HEK293 (cell line): ENCODE measurements around the gene GMCL1.

Experiments used
- BCL11A ChIP-seq: fragments of 450-650 bp; formaldehyde crosslinking; IDR thresholded peaks from 2 replicates; pipeline ENCODE4 v1.5.1; 2016; ENCODE audit warnings: low read depth, missing biosample characterization, missing genetic modification characterization
- REPIN1 ChIP-seq: fragments of 450-650 bp; formaldehyde crosslinking; IDR thresholded peaks from 2 replicates; pipeline ENCODE4 v1.5.1; 2017; ENCODE audit warnings: missing biosample characterization, missing genetic modification characterization, low read depth
- ZEB2 ChIP-seq: fragments of 450-650 bp; formaldehyde crosslinking; IDR thresholded peaks from 2 replicates; pipeline ENCODE4 v1.5.1; 2016; ENCODE audit warnings: missing biosample characterization, missing genetic modification characterization
- ZFP3 ChIP-seq: fragments of 450-650 bp; formaldehyde crosslinking; IDR thresholded peaks from 2 replicates; pipeline ENCODE4 v1.5.1; 2016; ENCODE audit warnings: low read depth, missing biosample characterization, missing genetic modification characterization
- ZNF549 ChIP-seq: fragments of 450-650 bp; IDR thresholded peaks from 2 replicates; pipeline ENCODE4 v1.5.1; 2018; ENCODE audit warnings: missing biosample characterization, missing genetic modification characterization, mild to moderate bottlenecking, inconsistent platforms, moderate library complexity
- ZNF660 ChIP-seq: fragments of 450-650 bp; IDR thresholded peaks from 2 replicates; pipeline ENCODE4 v1.5.1; 2018; ENCODE audit warnings: missing biosample characterization, mild to moderate bottlenecking, missing genetic modification characterization
- ZNF792 ChIP-seq: fragments of 450-650 bp; formaldehyde crosslinking; IDR thresholded peaks from 2 replicates; pipeline ENCODE4 v1.5.1; 2016; ENCODE audit warnings: missing biosample characterization, missing genetic modification characterization
- TF ChIP-seq, protein P1 (sequence below): fragments of 450-650 bp; formaldehyde crosslinking; IDR thresholded peaks from 2 replicates; pipeline ENCODE4 v1.5.1; 2016; ENCODE audit warnings: missing biosample characterization, missing genetic modification characterization
- TF ChIP-seq, protein P2 (sequence below): fragments of 450-650 bp; formaldehyde crosslinking; IDR thresholded peaks from 2 replicates; pipeline ENCODE4 v1.5.1; 2016; ENCODE audit warnings: missing biosample characterization, missing genetic modification characterization, low read depth

DNA sequence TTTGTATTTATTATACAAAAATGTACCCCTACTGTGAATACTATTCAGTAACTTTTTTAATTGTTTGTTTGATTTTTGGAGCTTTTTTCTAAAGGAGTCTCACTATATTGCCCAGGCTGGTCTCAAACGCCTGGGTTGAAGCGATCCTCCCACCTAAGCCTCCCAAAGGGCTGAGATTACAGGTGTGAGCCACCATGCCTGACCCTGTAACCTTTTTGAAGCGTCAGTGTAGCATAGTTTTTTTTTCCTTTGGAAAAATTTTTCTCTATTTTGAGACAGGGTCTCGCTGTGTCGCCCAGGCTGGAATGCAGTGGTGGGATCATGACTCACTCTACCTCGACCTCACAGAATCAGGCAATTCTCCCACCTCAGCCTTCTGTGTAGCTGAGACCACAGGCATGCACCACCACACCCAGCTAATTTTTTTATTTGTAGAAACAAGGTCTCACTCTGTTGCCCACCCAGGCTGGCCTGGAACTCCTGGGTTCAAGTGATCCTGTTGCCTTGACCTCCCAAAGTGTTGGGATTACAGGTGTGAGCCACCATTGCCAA, 2.0 kb downstream of the GMCL1 start:
- TF ChIP-seq BCL11A (no peak), ZNF549 (no peak), ZEB2 (no peak), ZNF660 (tag by site-specific recombination) (no peak), ZFP3 (no peak), ZNF792 (tag by site-specific recombination) (no peak), REPIN1 (tag by site-specific recombination) (no peak)
- TF ChIP-seq, protein P1, sequence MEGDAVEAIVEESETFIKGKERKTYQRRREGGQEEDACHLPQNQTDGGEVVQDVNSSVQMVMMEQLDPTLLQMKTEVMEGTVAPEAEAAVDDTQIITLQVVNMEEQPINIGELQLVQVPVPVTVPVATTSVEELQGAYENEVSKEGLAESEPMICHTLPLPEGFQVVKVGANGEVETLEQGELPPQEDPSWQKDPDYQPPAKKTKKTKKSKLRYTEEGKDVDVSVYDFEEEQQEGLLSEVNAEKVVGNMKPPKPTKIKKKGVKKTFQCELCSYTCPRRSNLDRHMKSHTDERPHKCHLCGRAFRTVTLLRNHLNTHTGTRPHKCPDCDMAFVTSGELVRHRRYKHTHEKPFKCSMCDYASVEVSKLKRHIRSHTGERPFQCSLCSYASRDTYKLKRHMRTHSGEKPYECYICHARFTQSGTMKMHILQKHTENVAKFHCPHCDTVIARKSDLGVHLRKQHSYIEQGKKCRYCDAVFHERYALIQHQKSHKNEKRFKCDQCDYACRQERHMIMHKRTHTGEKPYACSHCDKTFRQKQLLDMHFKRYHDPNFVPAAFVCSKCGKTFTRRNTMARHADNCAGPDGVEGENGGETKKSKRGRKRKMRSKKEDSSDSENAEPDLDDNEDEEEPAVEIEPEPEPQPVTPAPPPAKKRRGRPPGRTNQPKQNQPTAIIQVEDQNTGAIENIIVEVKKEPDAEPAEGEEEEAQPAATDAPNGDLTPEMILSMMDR = no peak
- TF ChIP-seq, protein P2, sequence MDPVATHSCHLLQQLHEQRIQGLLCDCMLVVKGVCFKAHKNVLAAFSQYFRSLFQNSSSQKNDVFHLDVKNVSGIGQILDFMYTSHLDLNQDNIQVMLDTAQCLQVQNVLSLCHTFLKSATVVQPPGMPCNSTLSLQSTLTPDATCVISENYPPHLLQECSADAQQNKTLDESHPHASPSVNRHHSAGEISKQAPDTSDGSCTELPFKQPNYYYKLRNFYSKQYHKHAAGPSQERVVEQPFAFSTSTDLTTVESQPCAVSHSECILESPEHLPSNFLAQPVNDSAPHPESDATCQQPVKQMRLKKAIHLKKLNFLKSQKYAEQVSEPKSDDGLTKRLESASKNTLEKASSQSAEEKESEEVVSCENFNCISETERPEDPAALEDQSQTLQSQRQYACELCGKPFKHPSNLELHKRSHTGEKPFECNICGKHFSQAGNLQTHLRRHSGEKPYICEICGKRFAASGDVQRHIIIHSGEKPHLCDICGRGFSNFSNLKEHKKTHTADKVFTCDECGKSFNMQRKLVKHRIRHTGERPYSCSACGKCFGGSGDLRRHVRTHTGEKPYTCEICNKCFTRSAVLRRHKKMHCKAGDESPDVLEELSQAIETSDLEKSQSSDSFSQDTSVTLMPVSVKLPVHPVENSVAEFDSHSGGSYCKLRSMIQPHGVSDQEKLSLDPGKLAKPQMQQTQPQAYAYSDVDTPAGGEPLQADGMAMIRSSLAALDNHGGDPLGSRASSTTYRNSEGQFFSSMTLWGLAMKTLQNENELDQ (tag by site-specific recombination) = no peak
